Measurements from ENCODE around the gene ITGA6.

The ITGA6 gene

GRCh38 chr2:172427256-172427989, at the start of gene ITGA6:
Gene ITGA6, plus strand, starts transcription at chr2:172427586.
- H3K4me1 ChIP-seq (ENCODE audit: insufficient read depth, low read length) = peaks cover 26% of the 10 kb centered on the region

GRCh38 chr2:172380436-172381274, 46.7 kb upstream of the ITGA6 start:
- Histone ChIP-seq H3K4me1 (ENCODE audit: insufficient read depth, low read length) (peaks cover 17% of the 10 kb centered on the region), H3K36me3 (ENCODE audit: insufficient read depth, low read length) (no peaks in the 10 kb centered on the region), H3K9me3 (ENCODE audit: control insufficient read depth, insufficient read depth, low read length) (peaks cover 8% of the 10 kb centered on the region), H3K9ac (ENCODE audit: low read depth, low read length) (peak overlapping the region; percentile 36; the same call in 1 of the 2 replicates)

More at GRCh38 chr2:172427256-172427989, at the start of gene ITGA6:
- Histone ChIP-seq H3K9me3 (ENCODE audit: control insufficient read depth, insufficient read depth, low read length) (no peaks in the 10 kb centered on the region), H3K9ac (ENCODE audit: low read depth, low read length) (peak within 1 kb of the TSS; percentile 85), H3K36me3 (ENCODE audit: insufficient read depth, low read length) (no peaks in the 10 kb centered on the region)

- H3K36me3 ChIP-seq (ENCODE audit: insufficient read depth, low read length) = no peaks in the 10 kb centered on the region
- H3K9ac ChIP-seq (ENCODE audit: low read depth, low read length) = peak overlapping the region; percentile 36; the same call in 1 of the 2 replicates
- H3K4me1 ChIP-seq (ENCODE audit: insufficient read depth, low read length) = peaks cover 17% of the 10 kb centered on the region
- H3K9me3 ChIP-seq (ENCODE audit: control insufficient read depth, insufficient read depth, low read length) = peaks cover 8% of the 10 kb centered on the region
Measured at GRCh38 chr2:172381275-172382027, 45.9 kb upstream of the ITGA6 start.

- H3K36me3 ChIP-seq (ENCODE audit: insufficient read depth, low read length) = no peaks in the 10 kb centered on the region
Measured at GRCh38 chr2:172387361-172387760, 40.0 kb upstream of the ITGA6 start.

GRCh38 chr2:172389685-172390339, 37.6 kb upstream of the ITGA6 start:
- Histone ChIP-seq H3K9me3 (ENCODE audit: control insufficient read depth, insufficient read depth, low read length) (no peaks in the 10 kb centered on the region), H3K36me3 (ENCODE audit: insufficient read depth, low read length) (no peaks in the 10 kb centered on the region), H3K4me1 (ENCODE audit: insufficient read depth, low read length) (no peaks in the 10 kb centered on the region), H3K9ac (ENCODE audit: low read depth, low read length) (no peak overlapping the region)

More at GRCh38 chr2:172387361-172387760, 40.0 kb upstream of the ITGA6 start:
- H3K4me1 ChIP-seq (ENCODE audit: insufficient read depth, low read length) = no peaks in the 10 kb centered on the region
- H3K9me3 ChIP-seq (ENCODE audit: control insufficient read depth, insufficient read depth, low read length) = no peaks in the 10 kb centered on the region
- no peak overlapping the region for H3K9ac ChIP-seq (ENCODE audit: low read depth, low read length)

- Histone ChIP-seq H3K9ac (ENCODE audit: low read depth, low read length) (no peak overlapping the region), H3K9me3 (ENCODE audit: control insufficient read depth, insufficient read depth, low read length) (no peaks in the 10 kb centered on the region), H3K36me3 (ENCODE audit: insufficient read depth, low read length) (no peaks in the 10 kb centered on the region), H3K4me1 (ENCODE audit: insufficient read depth, low read length) (0 out of 2 replicates have a peak, but pooled peaks cover 5% of the 10 kb centered on the region)
Measured at GRCh38 chr2:172394002-172394401, 33.4 kb upstream of the ITGA6 start.

GRCh38 chr2:172395503-172395902, 31.9 kb upstream of the ITGA6 start:
- Histone ChIP-seq H3K9me3 (ENCODE audit: control insufficient read depth, insufficient read depth, low read length) (no peaks in the 10 kb centered on the region), H3K4me1 (ENCODE audit: insufficient read depth, low read length) (0 out of 2 replicates have a peak, but pooled peaks cover 5% of the 10 kb centered on the region), H3K36me3 (ENCODE audit: insufficient read depth, low read length) (no peaks in the 10 kb centered on the region), H3K9ac (ENCODE audit: low read depth, low read length) (no peak overlapping the region)

- Histone ChIP-seq H3K9ac (ENCODE audit: low read depth, low read length) (no peak overlapping the region), H3K9me3 (ENCODE audit: control insufficient read depth, insufficient read depth, low read length) (no peaks in the 10 kb centered on the region), H3K36me3 (ENCODE audit: insufficient read depth, low read length) (no peaks in the 10 kb centered on the region), H3K4me1 (ENCODE audit: insufficient read depth, low read length) (0 out of 2 replicates have a peak, but pooled peaks cover 5% of the 10 kb centered on the region)
Measured at GRCh38 chr2:172397148-172397834, 30.1 kb upstream of the ITGA6 start.

GRCh38 chr2:172398440-172398839, 28.9 kb upstream of the ITGA6 start:
- Histone ChIP-seq H3K4me1 (ENCODE audit: insufficient read depth, low read length) (0 out of 2 replicates have a peak, but pooled peaks cover 5% of the 10 kb centered on the region), H3K9me3 (ENCODE audit: control insufficient read depth, insufficient read depth, low read length) (no peaks in the 10 kb centered on the region), H3K36me3 (ENCODE audit: insufficient read depth, low read length) (no peaks in the 10 kb centered on the region), H3K9ac (ENCODE audit: low read depth, low read length) (no peak overlapping the region)

GRCh38 chr2:172399765-172400164, 27.6 kb upstream of the ITGA6 start:
- H3K9ac ChIP-seq (ENCODE audit: low read depth, low read length) = no peak overlapping the region
- no peaks in the 10 kb centered on the region for H3K9me3 ChIP-seq (ENCODE audit: control insufficient read depth, insufficient read depth, low read length)
- H3K36me3 ChIP-seq (ENCODE audit: insufficient read depth, low read length) = no peaks in the 10 kb centered on the region
- H3K4me1 ChIP-seq (ENCODE audit: insufficient read depth, low read length) = 0 out of 2 replicates have a peak, but pooled peaks cover 5% of the 10 kb centered on the region

GRCh38 chr2:172402198-172402597, 25.2 kb upstream of the ITGA6 start:
- Histone ChIP-seq H3K9ac (ENCODE audit: low read depth, low read length) (no peak overlapping the region), H3K9me3 (ENCODE audit: control insufficient read depth, insufficient read depth, low read length) (no peaks in the 10 kb centered on the region), H3K36me3 (ENCODE audit: insufficient read depth, low read length) (no peaks in the 10 kb centered on the region), H3K4me1 (ENCODE audit: insufficient read depth, low read length) (0 out of 2 replicates have a peak, but pooled peaks cover 5% of the 10 kb centered on the region)

GRCh38 chr2:172403402-172403801, 24.0 kb upstream of the ITGA6 start:
- Histone ChIP-seq H3K4me1 (ENCODE audit: insufficient read depth, low read length) (no peaks in the 10 kb centered on the region), H3K36me3 (ENCODE audit: insufficient read depth, low read length) (no peaks in the 10 kb centered on the region), H3K9ac (ENCODE audit: low read depth, low read length) (no peak overlapping the region), H3K9me3 (ENCODE audit: control insufficient read depth, insufficient read depth, low read length) (no peaks in the 10 kb centered on the region)

GRCh38 chr2:172403881-172404468, 23.4 kb upstream of the ITGA6 start:
- no peak overlapping the region for H3K9ac ChIP-seq (ENCODE audit: low read depth, low read length)
- H3K9me3 ChIP-seq (ENCODE audit: control insufficient read depth, insufficient read depth, low read length) = no peaks in the 10 kb centered on the region
- no peaks in the 10 kb centered on the region for H3K4me1 ChIP-seq (ENCODE audit: insufficient read depth, low read length)
- H3K36me3 ChIP-seq (ENCODE audit: insufficient read depth, low read length) = no peaks in the 10 kb centered on the region

Data from ES-I3 (cell line).